H1 (cell line): ENCODE measurements around the gene C5. TPM values are rescaled to one million over a fixed set of nuclear protein-coding genes. Genes with fewer than 3 reads are reported as not detected.

ENCODE experiments used
- CTCF ChIA-PET: fragments of 300-600 bp; sonication (Branson Sonifier 250); formaldehyde crosslinking; loops from one replicate; lab custom pipeline; 2021; ENCODE audit not compliant: partially characterized antibody; lab: Charles Lee
- POLR2A ChIA-PET: fragments of 300-600 bp; sonication (Branson Sonifier 250); formaldehyde crosslinking; loops from one replicate; lab custom pipeline; 2021; ENCODE audit warnings: inconsistent platforms; ENCODE audit not compliant: partially characterized antibody; lab: Charles Lee
- DNase-seq, 2 experiments: peaks; one replicate each; pipeline versions ENCODE4 v3.0.0 to v3.0.0-alpha.2; 2010 to 2022; ENCODE audit warnings: low spot score in 2 of 2, low read depth in 1 of 2, mixed read lengths in 1 of 2
- FAIRE-seq: peaks from 2 replicates; lab custom pipeline; 2011; peaks lifted over from hg19 to GRCh38; lab: Jason Lieb, UNC
- H2AFZ ChIP-seq: 2 replicates; pipeline ENCODE4 v1.8.1; 2012; ENCODE audit warnings: low read length, inconsistent platforms
- H2AK5ac ChIP-seq: 2 replicates; pipeline ENCODE4 v1.6.1; 2013; ENCODE audit warnings: low read depth, low read length
- H2BK120ac ChIP-seq: replicated peaks from 2 replicates; pipeline ENCODE3; 2013; ENCODE audit warnings: low read depth, low read length, inconsistent platforms
- H2BK12ac ChIP-seq: 2 replicates; pipeline ENCODE4 v1.6.1; 2013; ENCODE audit warnings: low read depth, low read length
- H2BK15ac ChIP-seq: 2 replicates; pipeline ENCODE4 v1.6.1; 2013; ENCODE audit warnings: low read length
- H2BK20ac ChIP-seq: 2 replicates; pipeline ENCODE4 v1.6.1; 2013; ENCODE audit warnings: low read length
- H2BK5ac ChIP-seq: 2 replicates; pipeline ENCODE4 v1.6.1; 2013; ENCODE audit warnings: low read depth, low read length
- H3K14ac ChIP-seq: 2 replicates; pipeline ENCODE4 v1.6.1; 2013; ENCODE audit warnings: inconsistent platforms; ENCODE audit not compliant: insufficient read length
- H3K18ac ChIP-seq: 2 replicates; pipeline ENCODE4 v1.6.1; 2013; ENCODE audit warnings: low read length; ENCODE audit errors: extremely low read depth
- H3K23ac ChIP-seq: 2 replicates; pipeline ENCODE4 v1.6.1; 2013; ENCODE audit warnings: inconsistent platforms; ENCODE audit not compliant: insufficient read length
- H3K23me2 ChIP-seq: 2 replicates; pipeline ENCODE4 v1.6.1; 2013; ENCODE audit warnings: low read depth, low read length
- H3K27ac ChIP-seq: 2 replicates; pipeline ENCODE4 v1.6.1; 2011; ENCODE audit warnings: low read depth, low read length, inconsistent platforms
- H3K27me3 ChIP-seq, 4 experiments: replicated peaks in 1 of 4; 1 replicate in 1 of 4; 2 replicates in 3 of 4; pipeline versions ENCODE4 v1.6.1 to v1.8.1; 2011 to 2013; ENCODE audit warnings: low read length in 3 of 4, mild to moderate bottlenecking in 3 of 4, inconsistent platforms in 2 of 4, mixed read lengths in 2 of 4, moderate library complexity in 1 of 4; ENCODE audit not compliant: control insufficient read depth in 3 of 4, insufficient read depth in 3 of 4; ENCODE audit errors: extremely low read depth in 1 of 4
- H3K36me3 ChIP-seq, 4 experiments: 2 replicates each; pipeline versions ENCODE4 v1.6.1 to v1.8.1; 2011 to 2013; ENCODE audit warnings: mild to moderate bottlenecking in 4 of 4, low read length in 3 of 4, moderate library complexity in 2 of 4, control low read depth in 1 of 4, inconsistent platforms in 1 of 4; ENCODE audit not compliant: insufficient read depth in 4 of 4, control insufficient read depth in 2 of 4
- H3K4ac ChIP-seq: replicated peaks from 2 replicates; pipeline ENCODE3; 2013; ENCODE audit warnings: low read length, low read depth, mixed read lengths, inconsistent platforms; ENCODE audit not compliant: insufficient read length
- H3K4me1 ChIP-seq, 4 experiments: replicated peaks in 1 of 4; 1 replicate in 1 of 4; 2 replicates in 3 of 4; pipeline versions ENCODE4 v1.6.1 to v1.8.1; 2011 to 2013; ENCODE audit warnings: low read length in 3 of 4, inconsistent platforms in 2 of 4, mixed read lengths in 1 of 4; ENCODE audit not compliant: insufficient read depth in 4 of 4, control insufficient read depth in 3 of 4
- H3K4me2 ChIP-seq, 2 experiments: 2 replicates each; pipeline versions ENCODE4 v1.6.1 to v1.8.1; 2011 to 2013; ENCODE audit warnings: low read depth in 2 of 2, low read length in 2 of 2, control low read depth in 1 of 2, inconsistent platforms in 1 of 2, mild to moderate bottlenecking in 1 of 2; ENCODE audit not compliant: insufficient read depth in 1 of 2
- H3K4me3 ChIP-seq, 4 experiments: fragments of 200-600, 300-600 bp in 1 of 4; sonication (generic), shearing (Covaris generic), sonication (Bioruptor Twin) in 1 of 4; 2 replicates each; pipeline versions ENCODE4 v1.5.1 to v1.8.1; 2011 to 2016; ENCODE audit warnings: low read length in 4 of 4, low read depth in 3 of 4, control low read depth in 2 of 4, inconsistent platforms in 2 of 4, mild to moderate bottlenecking in 2 of 4, mixed read lengths in 1 of 4, moderate library complexity in 1 of 4; ENCODE audit not compliant: insufficient read depth in 2 of 4; ENCODE audit errors: extremely low read depth in 1 of 4
- H3K56ac ChIP-seq: replicated peaks from 2 replicates; pipeline ENCODE3; 2013; ENCODE audit warnings: low read depth, mild to moderate bottlenecking, mixed read lengths, low read length, inconsistent platforms; ENCODE audit not compliant: insufficient read length
- H3K79me1 ChIP-seq: 2 replicates; pipeline ENCODE4 v1.6.1; 2013; ENCODE audit warnings: low read depth, low read length, control low read depth
- H3K79me2 ChIP-seq, 2 experiments: 2 replicates each; pipeline versions ENCODE4 v1.6.1 to v1.8.1; 2012 to 2013; ENCODE audit warnings: low read length in 2 of 2, mild to moderate bottlenecking in 2 of 2, inconsistent platforms in 1 of 2; ENCODE audit not compliant: insufficient read depth in 2 of 2, control insufficient read depth in 1 of 2
- H3K9ac ChIP-seq, 4 experiments: replicated peaks in 1 of 4; 1 replicate in 1 of 4; 2 replicates in 3 of 4; pipeline versions ENCODE4 v1.6.1 to v1.8.1; 2011 to 2013; ENCODE audit warnings: low read depth in 3 of 4, low read length in 3 of 4, control low read depth in 2 of 4, mild to moderate bottlenecking in 2 of 4, moderate library complexity in 2 of 4, inconsistent platforms in 1 of 4; ENCODE audit errors: extremely low read depth in 1 of 4
- H3K9me3 ChIP-seq, 2 experiments: 2 replicates each; pipeline versions ENCODE4 v1.6.1 to v1.8.1; 2012 to 2013; ENCODE audit warnings: mild to moderate bottlenecking in 2 of 2, moderate library complexity in 2 of 2, control low read depth in 1 of 2, inconsistent platforms in 1 of 2, low read depth in 1 of 2, low read length in 1 of 2, mixed read lengths in 1 of 2; ENCODE audit not compliant: insufficient read depth in 2 of 2
- H4K20me1 ChIP-seq, 2 experiments: replicated peaks in 1 of 2; 2 replicates each; pipeline versions ENCODE3 to v1.8.1; 2011 to 2013; ENCODE audit warnings: inconsistent platforms in 2 of 2, low read length in 2 of 2, mild to moderate bottlenecking in 1 of 2; ENCODE audit not compliant: insufficient read depth in 2 of 2, control insufficient read depth in 1 of 2
- H4K5ac ChIP-seq: 2 replicates; pipeline ENCODE4 v1.6.1; 2013; ENCODE audit warnings: low read length, low read depth, mixed read lengths, inconsistent platforms; ENCODE audit not compliant: insufficient read length
- H4K8ac ChIP-seq: 2 replicates; pipeline ENCODE4 v1.8.0; 2013; ENCODE audit warnings: mild to moderate bottlenecking, moderate library complexity, low read length, inconsistent platforms; ENCODE audit not compliant: insufficient read depth; ENCODE audit errors: extremely low read depth
- H4K91ac ChIP-seq: replicated peaks from 2 replicates; pipeline ENCODE3; 2013; ENCODE audit warnings: low read length, mixed read lengths, inconsistent platforms; ENCODE audit not compliant: insufficient read length
- BCL11A ChIP-seq, 2 experiments: IDR thresholded peaks; one replicate each; pipeline ENCODE4 v1.6.1; 2011; ENCODE audit warnings: low read depth in 2 of 2, low read length in 2 of 2, mild to moderate bottlenecking in 2 of 2
- KDM5A ChIP-seq: fragments of 200-600 bp; IDR thresholded peaks from 2 replicates; pipeline ENCODE4 v1.7.1; 2012; ENCODE audit warnings: mild to moderate bottlenecking, low read length, inconsistent platforms, mixed read lengths
- NANOG ChIP-seq: IDR thresholded peaks from 2 replicates; pipeline ENCODE4 v1.6.1; 2011; ENCODE audit warnings: low read length, low read depth, mild to moderate bottlenecking, inconsistent platforms; ENCODE audit not compliant: insufficient read depth, poor library complexity, severe bottlenecking
- RNF2 ChIP-seq: fragments of 200-900, 300-1000 bp; sonication (generic); IDR thresholded peaks from 2 replicates; pipeline ENCODE4 v1.7.1; 2016; ENCODE audit warnings: borderline replicate concordance, low read depth, mild to moderate bottlenecking, antibody characterized with exemption, low read length; ENCODE audit not compliant: poor library complexity, severe bottlenecking; ENCODE audit errors: missing control alignments
- SAP30 ChIP-seq: fragments of 300-600 bp; sonication (generic); IDR thresholded peaks from 2 replicates; pipeline ENCODE4 v1.7.1; 2012; ENCODE audit warnings: low read length, moderate library complexity, mild to moderate bottlenecking, inconsistent platforms; ENCODE audit not compliant: insufficient read depth, insufficient replicate concordance
- SP1 ChIP-seq: IDR thresholded peaks from 2 replicates; pipeline ENCODE4 v1.6.1; 2011; ENCODE audit warnings: low read depth, low read length
- SP4 ChIP-seq: IDR thresholded peaks from 2 replicates; pipeline ENCODE4 v1.6.1; 2012; ENCODE audit warnings: low read length, inconsistent platforms
- SUZ12 ChIP-seq: fragments of 200-600 bp; sonication (generic); IDR thresholded peaks from 2 replicates; pipeline ENCODE4 v1.6.1; 2012; ENCODE audit warnings: mild to moderate bottlenecking, inconsistent platforms, low read length, moderate library complexity, mixed read lengths
- USF2 ChIP-seq: IDR thresholded peaks from 2 replicates; pipeline ENCODE4 v1.6.1; 2011; ENCODE audit warnings: low read length, improper control_type of control experiment
- polyA plus RNA-seq, 7 experiments: library from polyadenylated mRNA; depleted of rRNA in 3 of 7; stranded (reverse) in 5 of 7; unstranded in 2 of 7; fragments of >200 nt in 5 of 7; fragments of 200-250 nt in 2 of 7; gene quantifications; 1 replicate in 5 of 7; 2 replicates in 1 of 7; 4 replicates in 1 of 7; pipeline versions ENCODE4 v1.2.1 to v1.2.3, GENCODE V29; 2011 to 2013; ENCODE audit warnings: missing spikeins in 2 of 7, mixed read lengths in 2 of 7
- total RNA-seq: library from RNA; stranded (reverse); fragmentation: NEBNext Ultra II Directional; extraction: Animal tissue kit (Norgen Biotek cat#: 25700); gene quantifications from 2 replicates; pipeline ENCODE4 v1.2.1, GENCODE V29; 2021
- TF ChIP-seq, protein P1 (sequence below): IDR thresholded peaks from 2 replicates; pipeline ENCODE4 v1.6.1; 2012; ENCODE audit warnings: inconsistent platforms

Gene C5
- total and polyA plus RNA-seq, 2 of the 8 experiments (the other 6 are each of a cell fraction or from before 2014, with no cell fraction given) = 0.24 to 0.35 TPM

DNA sequence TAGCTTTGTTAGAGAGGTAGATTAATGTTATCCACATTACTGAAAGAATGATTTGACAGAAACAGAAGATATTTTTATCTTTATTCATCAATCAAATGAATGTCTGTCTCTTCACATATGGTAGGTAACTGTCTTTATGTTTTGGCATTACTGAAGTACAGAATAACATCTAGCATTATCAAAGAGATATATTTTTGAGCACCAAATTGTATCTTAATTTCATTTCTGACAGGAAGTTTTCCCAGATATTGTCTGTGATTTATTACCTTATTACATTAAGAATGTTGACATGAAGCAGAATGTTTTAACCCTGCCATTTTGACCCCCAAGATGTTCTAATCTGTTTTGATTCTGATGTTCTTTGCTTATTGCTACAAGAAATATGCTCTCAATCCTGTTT is 45.0 kb upstream of the C5 start:
- CTCF ChIA-PET = interaction anchor here (1.8 kb wide), 1 partner anchor 39 kb away, joined by 5 read pairs; no protein-coding TSS in a partner anchor
- no peak overlapping the region for H4K5ac ChIP-seq

More for the DNA sequence above, 45.0 kb upstream of the C5 start:
- Histone ChIP-seq H3K56ac (no peak overlapping the region), H3K9me3 (no peaks in the 10 kb centered on the region), H3K9ac (no peak overlapping the region), H2AK5ac (no peak overlapping the region), H3K14ac (no peak overlapping the region), H4K8ac (no peak overlapping the region), H3K4me1 (no peaks in the 10 kb centered on the region), H2BK120ac (no peak overlapping the region), H2BK5ac (no peak overlapping the region), H3K18ac (no peak overlapping the region), H3K79me2 (no peaks in the 10 kb centered on the region), H3K79me1 (no peaks in the 10 kb centered on the region), H2BK12ac (no peak overlapping the region), H2BK20ac (no peak overlapping the region), H4K20me1 (peaks cover 0 to under 1% of the 10 kb centered on the region in 2 experiments), H2AFZ (no peak overlapping the region), H2BK15ac (no peak overlapping the region), H4K91ac (no peak overlapping the region), H3K4ac (no peak overlapping the region), H3K27ac (no peak overlapping the region), H3K4me3 (no peak overlapping the region), H3K36me3 (peaks cover 0 to 5% (median 0%) of the 10 kb centered on the region in 4 experiments; a peak in 2 of 8 replicates), H3K27me3 (no peaks in the 10 kb centered on the region), H3K23ac (no peak overlapping the region), H3K4me2 (no peak overlapping the region), H3K23me2 (no peaks in the 10 kb centered on the region)
- POLR2A ChIA-PET = interaction anchor here (0.6 kb wide), 1 partner anchor 199 kb away, joined by 3 read pairs; no protein-coding TSS in a partner anchor
- DNase-seq (no peak), FAIRE-seq (no peak)
- TF ChIP-seq SUZ12 (no peak), SP4 (no peak), RNF2 (no peak), NANOG (no peak), USF2 (no peak), SP1 (no peak), KDM5A (no peak), SAP30 (no peak), BCL11A (IDR thresholded peaks at IDR 0.05; ENCODE audit: low read depth in 2 of 2, low read length in 2 of 2) (no peak)
- TF ChIP-seq, protein P1, sequence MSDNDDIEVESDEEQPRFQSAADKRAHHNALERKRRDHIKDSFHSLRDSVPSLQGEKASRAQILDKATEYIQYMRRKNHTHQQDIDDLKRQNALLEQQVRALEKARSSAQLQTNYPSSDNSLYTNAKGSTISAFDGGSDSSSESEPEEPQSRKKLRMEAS = no peak
